GM18507 (cell line): ENCODE data around the gene DNAJA4.

Source experiments
- DNase-seq: peaks from one replicate; pipeline ENCODE4 v3.0.0; 2011; ENCODE audit warnings: low read depth; ENCODE audit not compliant: insufficient read length; ENCODE audit errors: extremely low spot score
- FAIRE-seq: peaks from 2 replicates; lab custom pipeline; 2011; peaks lifted over from hg19 to GRCh38; lab: Jason Lieb, UNC

Gene DNAJA4

DNA sequence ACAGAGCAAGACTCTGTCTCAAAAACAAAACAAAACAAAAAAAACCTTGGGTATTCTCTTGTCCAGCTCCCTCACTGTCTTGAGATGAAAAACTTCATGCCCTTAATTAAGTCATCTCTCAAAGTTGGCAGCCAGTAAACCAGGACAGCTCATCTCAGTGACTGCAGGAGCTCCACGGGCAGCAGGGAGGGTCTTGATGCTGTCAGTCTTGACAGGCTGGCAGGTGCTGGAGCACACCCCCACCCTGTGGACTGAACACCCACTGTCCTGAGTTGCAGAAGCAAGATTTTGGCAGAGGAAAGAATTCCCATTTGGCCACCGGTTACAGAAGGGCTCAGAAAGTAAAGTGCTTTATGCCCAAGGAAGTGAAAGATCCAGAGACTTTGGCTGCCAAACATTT lies 8.0 kb downstream of the DNAJA4 start:
- FAIRE-seq (no peak), DNase-seq (no peak)

DNA sequence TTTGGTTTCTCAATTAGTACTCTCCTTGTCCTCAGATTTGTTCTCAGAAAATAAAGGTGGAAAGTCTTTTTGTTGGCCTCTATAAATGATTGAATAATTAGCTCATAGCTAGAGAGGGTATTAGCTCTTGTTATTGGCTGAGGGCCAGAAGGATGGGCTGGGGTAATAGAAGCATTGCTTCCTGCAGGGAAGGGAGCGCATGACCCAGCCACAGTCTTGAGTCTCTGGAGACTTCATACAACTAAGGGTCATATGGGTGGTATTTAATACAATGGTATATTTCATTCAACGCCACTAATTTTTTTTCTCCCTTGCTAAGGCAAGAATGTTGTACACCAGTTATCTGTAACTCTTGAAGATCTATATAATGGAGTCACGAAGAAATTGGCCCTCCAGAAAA lies 8.4 kb downstream of the DNAJA4 start:
- FAIRE-seq (no peak), DNase-seq (no peak)

DNA sequence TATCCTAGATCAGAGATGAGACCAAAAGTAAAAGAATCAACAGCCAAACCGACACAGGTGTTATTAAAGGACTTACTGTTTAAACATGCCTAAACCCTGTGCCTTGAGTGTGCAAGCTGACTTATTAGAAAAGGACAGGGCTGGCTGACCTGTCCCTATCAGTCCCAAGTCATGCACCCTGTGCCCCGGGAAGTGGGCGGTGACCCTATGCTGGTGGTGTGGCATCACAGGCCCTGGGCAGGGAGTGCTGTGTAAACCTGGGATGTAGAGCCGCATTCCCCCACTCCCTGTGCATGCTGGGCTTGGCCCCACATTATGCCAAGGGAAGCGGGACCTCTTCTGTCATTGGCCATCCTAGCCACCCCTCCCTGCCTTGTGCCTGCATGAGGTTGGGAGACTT lies 10.6 kb downstream of the DNAJA4 start:
- no peak for FAIRE-seq
- no peak for DNase-seq

DNA sequence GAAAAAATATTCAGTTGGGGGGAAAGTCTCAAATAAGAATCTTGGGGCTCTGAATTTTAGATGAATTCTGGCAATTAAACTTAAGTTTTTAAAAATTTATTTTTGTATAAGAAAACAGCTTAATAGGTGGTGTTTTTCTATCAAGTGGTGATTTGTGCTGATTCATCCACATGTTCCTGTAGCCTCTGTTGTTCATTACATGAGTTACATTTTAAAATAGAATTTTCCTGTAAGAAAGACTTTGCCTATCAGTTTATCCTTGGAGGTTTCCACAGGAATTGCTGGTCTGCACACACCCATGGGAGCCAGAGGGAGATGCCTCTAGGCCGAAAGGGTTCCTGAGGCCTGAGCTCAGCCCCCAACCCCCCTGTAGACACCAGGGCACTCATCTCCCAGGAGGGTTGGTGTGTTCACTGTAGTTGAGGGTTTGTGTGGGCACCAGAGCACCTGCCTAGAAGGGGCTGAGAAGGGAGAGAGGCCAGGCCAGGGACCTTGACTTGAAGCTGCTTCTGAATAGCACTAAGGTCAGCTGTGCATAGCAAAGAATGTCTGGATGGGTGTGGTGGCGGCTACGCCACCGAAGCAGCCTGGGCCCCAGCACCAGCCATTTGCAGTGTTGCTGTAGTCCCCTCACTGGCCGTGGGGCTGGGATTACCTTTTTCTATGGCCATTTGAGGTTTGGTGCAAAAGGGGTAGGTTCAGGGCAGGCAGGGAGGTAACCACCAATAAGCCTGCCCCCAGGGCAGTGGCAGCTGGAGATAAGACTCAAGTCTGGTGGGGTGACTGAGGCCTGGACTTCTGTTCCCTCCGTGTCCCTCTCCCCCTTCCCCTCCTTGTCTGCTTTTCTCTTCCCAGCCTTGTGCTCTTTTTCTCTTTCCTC lies 11.9 kb downstream of the DNAJA4 start:
- DNase-seq (no peak), FAIRE-seq (no peak)

DNA sequence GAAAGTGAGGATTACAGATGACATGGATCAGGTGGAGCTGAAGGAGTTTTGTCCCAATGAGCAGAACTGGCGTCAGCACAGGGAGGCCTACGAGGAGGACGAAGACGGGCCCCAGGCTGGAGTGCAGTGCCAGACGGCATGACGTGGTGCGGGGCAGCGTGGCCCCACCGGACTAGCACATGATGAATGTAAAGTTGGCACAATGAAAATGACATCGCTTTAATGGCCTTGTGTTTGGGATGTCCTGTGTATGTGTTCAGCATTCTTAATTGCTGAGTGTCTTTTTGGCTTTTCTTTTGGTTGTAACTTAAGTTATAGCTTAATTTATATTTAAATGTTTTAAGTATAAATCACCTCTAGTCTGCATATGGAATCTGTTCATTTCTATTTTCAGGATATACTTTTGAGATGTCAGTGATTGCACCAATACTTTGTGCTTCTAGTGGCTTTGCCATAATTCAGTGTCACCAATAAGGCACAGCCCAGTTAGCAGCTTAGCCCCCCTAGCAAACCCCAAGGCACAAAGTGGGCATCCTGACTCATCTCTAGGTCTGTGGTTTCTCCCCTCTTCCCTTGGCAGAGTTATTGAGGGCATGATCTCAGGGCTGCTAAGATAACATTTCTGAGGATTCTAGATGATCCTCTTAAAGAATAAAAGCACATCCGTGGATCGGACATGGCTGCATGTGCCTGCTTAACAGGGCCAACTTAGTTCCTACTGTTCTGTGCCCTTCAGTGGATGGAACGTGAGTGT lies 16.1 kb downstream of the DNAJA4 start:
- FAIRE-seq (no peak), DNase-seq (no peak)

DNA sequence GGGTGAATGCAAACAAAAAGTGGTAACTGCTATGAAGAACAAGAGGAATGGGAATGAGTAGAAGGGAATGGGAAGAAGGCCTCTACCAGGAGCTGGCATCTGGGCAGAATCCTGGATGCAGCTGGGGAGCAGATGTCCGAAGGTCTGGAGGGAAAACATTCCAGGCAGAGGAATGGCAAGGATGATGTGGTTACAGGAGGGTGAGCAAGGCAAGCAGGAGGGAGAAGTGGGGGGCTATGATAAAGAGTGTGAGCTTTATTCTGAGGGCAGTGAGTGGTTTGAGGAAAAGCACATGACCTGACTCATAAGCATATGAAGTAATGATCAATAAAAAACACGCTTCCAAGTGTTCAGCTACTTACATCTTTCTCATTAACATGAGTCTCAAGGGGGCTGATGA lies 18.0 kb downstream of the DNAJA4 start:
- FAIRE-seq (no peak), DNase-seq (no peak)

DNA sequence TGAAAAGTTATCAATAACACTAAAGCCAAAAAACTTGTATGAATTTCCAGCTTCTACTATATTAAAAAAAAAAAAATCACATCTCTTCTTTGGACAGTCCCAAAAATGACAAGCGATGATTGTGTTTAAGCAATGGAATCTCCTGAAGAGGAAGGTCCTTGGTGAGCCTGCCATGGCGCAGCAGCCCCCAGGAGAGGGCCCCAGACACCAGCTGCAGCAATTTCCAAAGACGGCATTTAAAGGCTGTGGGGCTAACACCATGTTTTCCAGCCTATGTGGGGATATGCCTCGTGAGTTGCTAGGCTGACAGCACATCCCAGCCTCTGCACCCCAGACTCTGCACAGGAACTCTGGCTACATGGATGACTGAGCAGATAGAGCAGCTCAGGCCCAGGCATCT lies 20.4 kb downstream of the DNAJA4 start:
- no peak for DNase-seq
- FAIRE-seq = no peak

DNA sequence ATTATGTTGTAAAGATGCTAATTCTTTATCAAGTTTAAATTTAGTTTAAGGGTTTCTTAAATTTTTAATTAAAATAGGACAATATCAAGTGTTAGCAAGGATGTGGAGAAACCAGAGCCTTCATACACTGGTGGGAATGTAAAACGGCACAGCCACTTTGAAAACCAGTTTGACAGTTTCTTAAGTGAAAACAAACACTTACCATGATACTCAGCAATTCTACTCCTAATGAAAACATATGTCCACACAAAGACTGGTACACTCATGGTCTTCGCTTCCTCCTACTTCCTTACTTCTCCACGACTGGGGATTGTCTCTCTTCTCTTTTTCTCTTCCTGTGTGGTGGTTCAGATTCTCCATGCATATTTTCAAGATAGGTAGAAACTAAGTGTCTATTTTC lies 25.9 kb downstream of the DNAJA4 start:
- DNase-seq (no peak), FAIRE-seq (no peak)

DNA sequence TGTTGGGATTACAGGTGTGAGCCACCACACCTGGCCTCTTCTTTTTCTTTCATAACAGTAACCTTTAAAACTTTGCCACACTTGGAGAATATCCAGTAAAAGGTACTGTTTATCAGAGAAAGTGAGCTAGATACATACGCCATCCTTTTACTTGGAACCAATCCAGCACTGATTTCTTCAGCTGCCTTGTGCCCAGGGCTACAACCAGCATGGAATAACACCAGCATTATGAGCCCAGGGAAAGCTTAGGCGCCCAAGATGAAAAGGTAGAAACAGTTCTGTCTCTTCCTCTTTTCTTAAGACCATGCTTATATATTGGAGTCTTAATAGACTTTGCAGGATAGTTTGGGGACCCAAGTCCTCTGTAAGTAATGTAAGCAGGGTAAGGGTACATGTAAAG lies 26.7 kb downstream of the DNAJA4 start:
- FAIRE-seq (no peak), DNase-seq (no peak)

DNA sequence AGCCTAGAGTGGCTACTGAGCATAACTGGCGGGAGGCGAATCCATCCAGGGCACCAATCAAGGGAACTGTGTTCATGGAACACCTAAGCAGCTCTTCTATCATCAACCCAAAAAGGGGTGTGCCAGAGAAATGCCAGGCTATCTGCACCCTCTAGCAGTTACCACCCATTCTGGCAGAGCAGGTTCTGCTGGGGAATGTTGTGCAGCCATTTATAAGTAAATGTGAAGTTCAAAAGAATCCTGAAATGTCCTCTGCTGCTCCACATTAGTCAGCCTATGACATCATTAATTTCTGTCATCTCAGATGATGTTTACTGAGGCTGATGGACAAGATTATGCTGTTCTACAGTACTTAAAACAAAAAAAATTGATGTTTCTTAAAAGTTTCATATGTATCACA lies 27.3 kb downstream of the DNAJA4 start:
- DNase-seq (no peak), FAIRE-seq (no peak)

DNA sequence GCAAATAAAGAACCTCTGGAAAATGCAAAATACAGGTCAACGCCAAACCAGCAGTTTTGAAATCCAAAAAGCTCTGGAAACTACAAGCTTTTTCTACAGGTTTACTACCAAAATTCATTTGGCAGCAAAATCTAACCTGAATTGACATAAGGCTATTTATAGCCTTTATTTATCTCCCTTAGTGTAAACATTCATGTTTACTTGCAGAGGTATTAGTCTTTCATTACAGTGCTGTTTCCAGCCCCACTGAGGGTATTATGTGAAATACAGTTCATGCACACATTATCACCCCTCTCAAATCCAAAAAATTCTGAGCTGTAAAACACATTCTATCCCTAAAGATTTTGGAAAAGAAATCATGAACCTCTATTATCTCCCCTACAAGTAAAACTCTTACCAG lies 27.9 kb downstream of the DNAJA4 start:
- FAIRE-seq (no peak), DNase-seq (no peak)

DNA sequence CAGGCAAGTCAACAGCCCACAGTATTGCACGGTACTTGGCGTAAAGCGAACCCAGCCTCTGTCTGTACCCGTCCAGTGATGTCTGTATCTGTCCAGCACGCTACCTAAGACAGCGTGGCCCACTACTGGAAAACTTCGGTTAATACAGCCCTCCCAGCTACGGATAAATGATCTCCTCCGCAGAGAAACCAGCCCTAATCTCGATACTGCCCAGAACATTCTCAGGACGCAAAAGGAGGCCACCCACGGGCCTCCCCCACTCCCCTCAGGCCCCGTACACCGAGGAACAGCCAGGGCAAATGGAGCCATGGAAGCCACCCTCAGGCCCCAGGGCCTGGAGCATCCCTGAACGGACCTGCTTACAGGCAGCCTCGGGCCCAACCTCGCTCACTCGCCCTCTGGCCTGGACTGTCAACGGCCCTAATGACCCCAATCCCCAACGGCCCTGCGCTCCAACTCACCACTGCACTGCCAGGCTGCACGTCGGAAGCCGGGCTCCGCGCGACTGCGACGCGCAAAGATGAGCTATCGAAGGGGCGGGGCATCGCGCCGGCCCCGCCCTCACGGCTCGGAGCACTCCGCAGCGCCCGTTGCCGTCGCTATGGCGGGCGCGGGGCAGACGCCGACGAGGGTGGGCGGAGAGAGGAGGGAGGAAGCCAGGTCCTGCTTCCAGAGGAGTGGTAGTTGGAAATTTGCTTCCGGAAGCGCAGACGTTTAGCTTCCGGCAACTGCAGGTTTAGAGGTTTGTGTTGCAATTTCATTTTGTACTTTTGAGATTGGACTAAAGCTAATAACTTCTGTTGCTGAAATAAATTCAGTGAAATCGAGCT lies 35.0 kb downstream of the DNAJA4 start, which contains the start of gene SKIC8:
Gene SKIC8 (minus strand): TSS at position 509 of the 830 bp plus-strand sequence. CDS start 3,923 bp downstream, outside the sequence.
- peak; percentile 95 for FAIRE-seq

DNA sequence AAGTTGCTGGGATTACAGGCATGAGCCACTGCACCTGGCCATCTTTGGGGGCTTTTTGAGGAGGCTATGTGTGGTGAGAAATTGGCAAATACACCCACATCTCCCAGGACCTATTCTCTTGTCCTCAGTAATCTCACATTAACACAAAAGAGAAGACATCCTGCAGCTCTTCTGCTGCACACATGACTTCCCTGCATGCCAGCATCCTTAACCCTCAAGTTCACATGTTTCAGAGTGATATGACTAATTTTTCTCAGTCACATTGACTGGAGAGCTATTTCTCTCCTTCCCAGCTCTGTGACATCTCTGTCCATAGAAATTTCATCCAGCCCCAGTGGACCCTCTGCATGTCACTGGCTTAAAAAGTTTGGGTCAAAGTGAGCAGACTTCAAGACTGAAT lies 37.0 kb downstream of the DNAJA4 start:
- no peak for FAIRE-seq

More for the DNA sequence above, 35.0 kb downstream of the DNAJA4 start, which contains the start of gene SKIC8:
- peak; percentile 88 for DNase-seq

DNA sequence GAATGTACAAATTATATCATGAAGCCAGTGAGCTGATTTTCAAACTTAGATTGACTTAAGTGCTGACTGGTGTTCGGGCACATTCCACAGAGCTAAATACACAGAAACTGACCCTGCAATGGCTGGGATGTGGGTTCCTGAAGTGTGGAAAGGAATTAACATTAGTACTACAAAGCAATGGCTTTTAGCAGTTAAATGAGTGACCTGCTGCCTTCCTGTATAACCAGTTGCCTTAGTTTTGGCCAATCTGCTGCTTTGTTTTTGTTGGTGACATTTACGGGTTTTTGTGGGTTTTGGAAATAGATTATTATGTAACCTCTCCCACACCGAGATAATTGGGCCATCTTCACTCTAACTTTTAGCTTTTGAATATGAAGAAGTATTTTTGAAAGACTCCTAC lies 37.5 kb downstream of the DNAJA4 start:
- no peak for DNase-seq
- no peak for FAIRE-seq

More for the DNA sequence above, 37.0 kb downstream of the DNAJA4 start:
- no peak for DNase-seq

DNA sequence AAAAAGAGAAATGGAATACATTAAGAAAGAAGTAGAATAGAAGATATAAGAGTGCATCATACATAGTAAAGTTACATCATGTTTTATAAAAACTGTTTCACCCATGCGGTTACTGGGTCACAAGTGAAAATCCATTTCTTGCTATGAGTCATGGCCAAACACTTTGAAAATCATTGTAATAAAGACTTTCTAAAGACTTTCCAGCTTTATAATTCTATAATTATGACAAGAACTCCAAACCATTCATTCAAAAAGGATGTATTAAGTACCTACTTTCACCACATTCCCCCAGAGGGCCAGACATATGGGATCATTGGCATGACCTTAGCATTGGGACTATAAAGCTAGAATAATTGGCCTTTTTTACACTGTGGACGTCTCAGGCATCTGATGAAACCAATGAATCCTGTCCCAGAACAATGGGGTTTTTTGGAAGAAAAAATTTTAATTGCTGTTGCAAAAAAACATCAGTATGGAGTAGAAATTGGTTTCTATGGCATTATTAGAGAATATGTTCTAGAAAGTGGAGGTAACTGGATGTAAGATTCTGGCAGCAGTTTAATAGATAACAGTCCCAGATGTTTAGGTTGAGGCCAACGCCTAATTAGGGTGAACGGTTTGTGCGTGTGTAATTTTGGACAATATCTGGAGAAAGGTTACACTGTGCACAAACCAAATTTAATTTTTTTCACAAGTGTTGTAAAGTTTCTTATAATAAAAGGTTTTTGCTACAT lies 38.4 kb downstream of the DNAJA4 start:
- FAIRE-seq = no peak
- DNase-seq = no peak

DNA sequence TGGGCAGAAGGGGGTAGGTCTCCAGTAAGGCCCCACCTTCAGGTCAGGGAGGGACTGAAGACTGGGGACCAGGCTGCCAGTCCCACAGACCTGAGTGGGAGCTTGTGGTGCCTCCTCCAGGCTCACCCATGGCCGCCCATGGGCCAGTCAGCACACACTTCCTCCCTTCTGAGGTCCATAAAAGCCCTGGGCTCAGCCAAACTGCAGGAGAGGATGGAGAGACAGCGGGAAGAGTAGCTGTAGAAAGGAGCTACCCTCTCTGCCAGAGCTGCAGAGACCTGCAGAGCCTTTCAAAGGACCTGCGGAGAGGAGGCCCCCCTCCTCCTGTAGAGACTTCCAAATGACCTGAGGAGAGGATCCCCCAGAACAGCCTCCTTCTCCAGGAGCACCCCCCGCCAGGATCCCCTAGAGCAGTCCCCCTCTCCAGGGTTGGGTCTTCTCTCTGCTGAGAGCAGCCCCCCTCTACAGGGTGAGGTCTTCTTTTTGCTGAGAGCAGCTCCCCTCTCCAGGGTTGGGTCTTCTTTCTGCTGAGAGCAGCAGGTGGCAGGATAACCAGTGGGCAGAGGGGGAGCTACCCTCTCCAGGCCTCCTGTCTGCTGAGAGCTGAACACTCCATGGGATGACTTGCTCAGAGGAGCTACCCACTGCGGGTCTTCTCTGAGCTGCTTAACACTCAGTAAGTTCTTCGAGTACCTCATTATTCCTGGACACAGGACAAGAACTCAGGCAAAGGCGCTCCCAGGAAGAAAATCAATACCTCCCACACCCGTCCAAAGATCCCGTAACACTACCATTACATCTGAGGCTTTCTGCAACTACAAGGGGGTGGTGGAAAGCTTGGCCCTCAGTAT lies 40.1 kb downstream of the DNAJA4 start:
- FAIRE-seq (no peak), DNase-seq (no peak)

DNA sequence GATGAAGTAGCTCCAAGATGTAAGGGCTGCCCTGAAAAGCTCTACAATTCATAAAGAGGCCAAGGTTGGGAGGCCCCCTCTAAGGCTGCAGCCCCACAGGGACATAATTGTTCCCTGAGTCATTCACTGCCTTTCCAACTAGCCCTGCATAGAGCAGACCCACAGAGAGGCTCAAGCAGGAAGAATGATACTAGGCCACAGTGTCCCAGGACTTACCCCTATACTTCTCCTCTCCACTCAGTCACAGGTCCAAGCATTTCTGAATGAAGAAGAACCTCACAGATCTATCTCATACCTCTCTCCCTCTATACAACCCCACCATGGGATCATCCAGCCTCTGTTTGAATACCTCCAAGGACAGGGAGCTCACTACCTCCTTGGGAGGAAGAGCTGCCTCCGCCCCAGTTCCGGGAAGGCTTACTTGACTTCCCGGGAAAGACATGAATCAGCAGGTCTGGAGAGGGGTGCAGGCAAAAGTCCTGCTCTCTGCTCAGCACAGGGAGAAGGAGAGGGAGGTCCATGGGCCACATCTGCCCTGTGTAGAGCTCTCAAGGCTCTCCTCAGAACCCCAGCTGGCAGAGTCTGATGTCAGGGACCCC lies 41.9 kb downstream of the DNAJA4 start:
- DNase-seq (no peak), FAIRE-seq (no peak)

DNA sequence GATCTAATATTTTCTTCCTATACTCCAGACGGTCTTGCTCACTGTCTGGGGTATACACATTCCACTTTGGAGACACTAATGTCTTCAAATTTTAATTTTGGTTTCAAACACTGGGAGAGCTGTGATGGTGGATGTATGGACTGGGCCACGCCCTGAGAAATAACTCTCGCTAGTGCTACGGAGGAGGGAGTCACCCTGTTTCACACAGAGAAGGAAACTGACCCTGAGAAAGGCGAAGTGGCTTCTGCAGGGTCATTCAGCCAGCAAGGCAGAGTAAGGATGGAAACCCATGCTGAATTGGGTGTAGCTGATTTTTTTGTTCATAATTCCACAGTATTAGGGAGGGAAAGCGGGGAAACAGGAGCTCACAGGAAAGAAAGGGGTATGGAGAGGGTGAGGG lies 43.6 kb downstream of the DNAJA4 start:
- FAIRE-seq (no peak), DNase-seq (no peak)
